CD14-positive monocyte (primary cell): Measurements from ENCODE around the gene COL20A1. TPM values are rescaled to one million over a fixed set of nuclear protein-coding genes. Genes with fewer than 3 reads are reported as not detected.
"Not testable (repeated sequence)": the region's sequence is repeated elsewhere in the genome, so short reads cannot be mapped to it uniquely, and the experiment has no call there.

ENCODE experiments used
- DNase-seq, 3 donors: peaks; one replicate each; pipeline ENCODE4 v3.0.0-alpha.2; 2011 to 2022
- H2AFZ ChIP-seq: 2 replicates; pipeline ENCODE4 v1.6.0; 2012; ENCODE audit warnings: mild to moderate bottlenecking, low read depth, low read length, inconsistent platforms; ENCODE audit not compliant: insufficient read depth, poor library complexity, severe bottlenecking
- H3K27ac ChIP-seq, 2 donors: 1 replicate in 1 of 2; 2 replicates in 1 of 2; pipeline ENCODE4 v1.5.1; 2012 to 2013; ENCODE audit warnings: low read length in 2 of 2, control low read depth in 1 of 2, inconsistent platforms in 1 of 2, low read depth in 1 of 2, mild to moderate bottlenecking in 1 of 2
- H3K27me3 ChIP-seq, 2 donors: one replicate each; pipeline versions ENCODE4 v1.6.0 to v1.6.1; 2011 to 2013; ENCODE audit warnings: low read length in 2 of 2; ENCODE audit not compliant: control insufficient read depth in 2 of 2, insufficient read depth in 2 of 2
- H3K36me3 ChIP-seq, 2 donors: replicated peaks in 1 of 2; 1 replicate in 1 of 2; 2 replicates in 1 of 2; pipeline versions ENCODE4 v1.5.1 to v1.6.1; 2012 to 2013; ENCODE audit warnings: low read length in 2 of 2, control low read depth in 1 of 2, inconsistent platforms in 1 of 2, mild to moderate bottlenecking in 1 of 2; ENCODE audit not compliant: insufficient read depth in 2 of 2, control insufficient read depth in 1 of 2
- H3K4me1 ChIP-seq, 2 donors: 1 replicate in 1 of 2; 2 replicates in 1 of 2; pipeline versions ENCODE4 v1.5.1 to v1.6.1; 2012 to 2013; ENCODE audit warnings: low read length in 2 of 2, control low read depth in 1 of 2, inconsistent platforms in 1 of 2, mild to moderate bottlenecking in 1 of 2, moderate library complexity in 1 of 2; ENCODE audit not compliant: insufficient read depth in 2 of 2, control insufficient read depth in 1 of 2
- H3K4me2 ChIP-seq: replicated peaks from 2 replicates; pipeline ENCODE3; 2012; ENCODE audit warnings: low read length, moderate library complexity, mild to moderate bottlenecking; ENCODE audit not compliant: poor library complexity, severe bottlenecking; ENCODE audit errors: extremely low read depth
- H3K4me3 ChIP-seq, 3 experiments: fragments of 200-600 bp in 1 of 3; sonication (generic) in 1 of 3; replicated peaks in 1 of 3; 1 replicate in 2 of 3; 2 replicates in 1 of 3; pipeline ENCODE4 v1.5.1; 2011 to 2013; ENCODE audit warnings: low read length in 3 of 3, mild to moderate bottlenecking in 3 of 3, control low read depth in 2 of 3, low read depth in 2 of 3, inconsistent platforms in 1 of 3, moderate library complexity in 1 of 3
- H3K79me2 ChIP-seq: 2 replicates; pipeline ENCODE4 v1.6.0; 2012; ENCODE audit warnings: mild to moderate bottlenecking, control low read depth, inconsistent platforms, low read length, moderate library complexity; ENCODE audit not compliant: insufficient read depth
- H3K9ac ChIP-seq: 2 replicates; pipeline ENCODE4 v1.6.0; 2017; ENCODE audit warnings: low read length, mild to moderate bottlenecking; ENCODE audit not compliant: insufficient read depth, poor library complexity, severe bottlenecking
- H3K9me3 ChIP-seq, 2 donors: replicated peaks in 1 of 2; 1 replicate in 1 of 2; 2 replicates in 1 of 2; pipeline versions ENCODE4 v1.5.1 to v1.6.1; 2012 to 2013; ENCODE audit warnings: low read length in 2 of 2, control low read depth in 1 of 2; ENCODE audit not compliant: control insufficient read depth in 1 of 2, insufficient read depth in 1 of 2
- H4K20me1 ChIP-seq: 2 replicates; pipeline ENCODE4 v1.6.0; 2012; ENCODE audit warnings: mild to moderate bottlenecking, low read length, control low read depth, moderate library complexity; ENCODE audit not compliant: insufficient read depth
- H3K27ac Mint-ChIP-seq, 7 donors: one replicate each; pipeline ENCODE4 v1.8.0; 2020; ENCODE audit warnings: mild to moderate bottlenecking in 7 of 7, mixed read lengths in 7 of 7, moderate library complexity in 6 of 7, inconsistent platforms in 2 of 7
- H3K27me3 Mint-ChIP-seq, 3 donors: one replicate each; pipeline ENCODE4 v1.8.0; 2021 to 2022; ENCODE audit warnings: low read depth in 3 of 3, mild to moderate bottlenecking in 3 of 3, mixed read lengths in 3 of 3, moderate library complexity in 3 of 3, inconsistent platforms in 1 of 3
- H3K36me3 Mint-ChIP-seq, 2 donors: one replicate each; pipeline ENCODE4 v1.8.0; 2020; ENCODE audit warnings: mixed read lengths in 2 of 2, inconsistent platforms in 1 of 2, mild to moderate bottlenecking in 1 of 2
- H3K4me1 Mint-ChIP-seq: one replicate; pipeline ENCODE4 v1.8.0; 2020; ENCODE audit warnings: mild to moderate bottlenecking, mixed read lengths
- H3K4me3 Mint-ChIP-seq, 2 donors: one replicate each; pipeline ENCODE4 v1.8.0; 2020; ENCODE audit warnings: mild to moderate bottlenecking in 2 of 2, mixed read lengths in 2 of 2, moderate library complexity in 1 of 2
- H3K9me3 Mint-ChIP-seq, 7 donors: one replicate each; pipeline ENCODE4 v1.8.0; 2020 to 2022; ENCODE audit warnings: mixed read lengths in 7 of 7, mild to moderate bottlenecking in 6 of 7, moderate library complexity in 6 of 7, inconsistent platforms in 2 of 7
- WGBS: methylation state at CpG from one replicate; pipeline ENCODE4 v1.1.5; 2013; ENCODE audit warnings: missing lambda C conversion rate; ENCODE audit not compliant: insufficient coverage; 5-methylcytosine and 5-hydroxymethylcytosine counted together
- intact Hi-C, 2 donors: fragments of 100-400 bp; cut with micrococcal nuclease; formaldehyde crosslinking; loops; one replicate each; pipeline versions ENCODE4 v1.15.0 to v1.15.1; 2023
- polyA plus RNA-seq, 3 donors: library from polyadenylated mRNA; depleted of rRNA in 1 of 3; unstranded in 2 of 3; stranded (reverse) in 1 of 3; fragments of 300-500 nt in 2 of 3; fragments of >200 nt in 1 of 3; fragmentation: Illumina TruSeq in 2 of 3; gene quantifications; 1 replicate in 2 of 3; 2 replicates in 1 of 3; pipeline ENCODE4 v1.2.3, GENCODE V29; 2012 to 2021
- TF ChIP-seq, protein P1 (sequence below): fragments of 200-600 bp; IDR thresholded peaks from one replicate; pipeline ENCODE4 v1.8.0; 2022; ENCODE audit warnings: antibody characterized with exemption, mild to moderate bottlenecking

The COL20A1 gene
- polyA plus RNA-seq, 3 donors: not detected

- Histone ChIP-seq H3K4me3 (no peak overlapping the region), H2AFZ (no peak overlapping the region), H3K4me2 (no peak overlapping the region), H3K27ac (no peak overlapping the region), H3K9me3 (peaks cover 0 to 15% of the 10 kb centered on the region in 2 donors), H3K4me1 (no peaks in the 10 kb centered on the region), H3K9ac (no peak overlapping the region), H4K20me1 (no peaks in the 10 kb centered on the region), H3K36me3 (no peaks in the 10 kb centered on the region), H3K27me3 (no peaks in the 10 kb centered on the region), H3K79me2 (no peaks in the 10 kb centered on the region)
- Mint-ChIP-seq H3K9me3 (peaks cover 11 to 20% (median 14%) of the 10 kb centered on the region in 7 donors), H3K27ac (no peak overlapping the region), H3K27me3 (peaks cover 4 to 11% (median 6%) of the 10 kb centered on the region in 3 donors), H3K36me3 (no peaks in the 10 kb centered on the region), H3K4me1 (no peaks in the 10 kb centered on the region), H3K4me3 (no peak overlapping the region)
- TF ChIP-seq, protein P1, sequence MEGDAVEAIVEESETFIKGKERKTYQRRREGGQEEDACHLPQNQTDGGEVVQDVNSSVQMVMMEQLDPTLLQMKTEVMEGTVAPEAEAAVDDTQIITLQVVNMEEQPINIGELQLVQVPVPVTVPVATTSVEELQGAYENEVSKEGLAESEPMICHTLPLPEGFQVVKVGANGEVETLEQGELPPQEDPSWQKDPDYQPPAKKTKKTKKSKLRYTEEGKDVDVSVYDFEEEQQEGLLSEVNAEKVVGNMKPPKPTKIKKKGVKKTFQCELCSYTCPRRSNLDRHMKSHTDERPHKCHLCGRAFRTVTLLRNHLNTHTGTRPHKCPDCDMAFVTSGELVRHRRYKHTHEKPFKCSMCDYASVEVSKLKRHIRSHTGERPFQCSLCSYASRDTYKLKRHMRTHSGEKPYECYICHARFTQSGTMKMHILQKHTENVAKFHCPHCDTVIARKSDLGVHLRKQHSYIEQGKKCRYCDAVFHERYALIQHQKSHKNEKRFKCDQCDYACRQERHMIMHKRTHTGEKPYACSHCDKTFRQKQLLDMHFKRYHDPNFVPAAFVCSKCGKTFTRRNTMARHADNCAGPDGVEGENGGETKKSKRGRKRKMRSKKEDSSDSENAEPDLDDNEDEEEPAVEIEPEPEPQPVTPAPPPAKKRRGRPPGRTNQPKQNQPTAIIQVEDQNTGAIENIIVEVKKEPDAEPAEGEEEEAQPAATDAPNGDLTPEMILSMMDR: no peak
- intact Hi-C loops: no loop called here
- WGBS: 91% methylated on average over 19 of the region's 19 CpGs
- DNase-seq: no peak
These were observed 40.4 kb downstream of the COL20A1 start for GRCh38 chr20:63333241-63333836.

- no peak for DNase-seq
These were observed 41.4 kb downstream of the COL20A1 start for GRCh38 chr20:63334356-63334755.

GRCh38 chr20:63335060-63335459, 42.1 kb downstream of the COL20A1 start:
- H3K4me3 ChIP-seq, H3K27me3 Mint-ChIP-seq, H3K27ac ChIP-seq, H4K20me1 ChIP-seq, H3K36me3 ChIP-seq, H2AFZ ChIP-seq, H3K36me3 Mint-ChIP-seq, H3K4me1 Mint-ChIP-seq, H3K4me2 ChIP-seq, H3K4me1 ChIP-seq, H3K27me3 ChIP-seq, H3K9ac ChIP-seq, H3K4me3 Mint-ChIP-seq, intact Hi-C loops, H3K27ac Mint-ChIP-seq, DNase-seq, H3K79me2 ChIP-seq: not testable (repeated sequence)
- peaks cover 13 to 34% (median 24%) of the 10 kb centered on the region in 7 donors for H3K9me3 Mint-ChIP-seq
- WGBS: 98% methylated on average over 4 of the region's 9 CpGs
- H3K9me3 ChIP-seq: peaks cover 10 to 22% of the 10 kb centered on the region in 2 donors

More at GRCh38 chr20:63334356-63334755, 41.4 kb downstream of the COL20A1 start:
- Histone ChIP-seq H3K4me1 (no peaks in the 10 kb centered on the region), H4K20me1 (no peaks in the 10 kb centered on the region), H3K27ac (no peak overlapping the region), H3K4me2 (no peak overlapping the region), H2AFZ (no peak overlapping the region), H3K9me3 (peaks cover 7 to 22% of the 10 kb centered on the region in 2 donors), H3K9ac (no peak overlapping the region), H3K79me2 (no peaks in the 10 kb centered on the region), H3K4me3 (no peak overlapping the region), H3K27me3 (no peaks in the 10 kb centered on the region), H3K36me3 (no peaks in the 10 kb centered on the region)
- intact Hi-C loops: no loop called here
- H3K36me3 Mint-ChIP-seq: no peaks in the 10 kb centered on the region
- no peak overlapping the region for H3K27ac Mint-ChIP-seq
- H3K27me3 Mint-ChIP-seq: peaks cover 4 to 9% (median 6%) of the 10 kb centered on the region in 3 donors
- no peaks in the 10 kb centered on the region for H3K4me1 Mint-ChIP-seq
- TF ChIP-seq, protein P1: no peak
- no peak overlapping the region for H3K4me3 Mint-ChIP-seq
- H3K9me3 Mint-ChIP-seq: peaks cover 13 to 30% (median 21%) of the 10 kb centered on the region in 7 donors
- WGBS: 96% methylated on average over 2 of the region's 8 CpGs
